Fibroblast of mammary gland (primary cell): ENCODE measurements around the gene ARID5B.

Source experiments
- DNase-seq: peaks from one replicate; pipeline ENCODE4 v3.0.0-alpha.2; 2010; ENCODE audit warnings: low read depth
- H3K4me3 ChIP-seq: 2 replicates; pipeline ENCODE4 v1.5.1; 2011; ENCODE audit warnings: low read depth, mild to moderate bottlenecking, low read length, moderate library complexity; ENCODE audit not compliant: control insufficient read depth
- TF ChIP-seq, protein P1 (sequence below): conservative IDR thresholded peaks from 2 replicates; pipeline ENCODE4 v1.5.1; 2011; ENCODE audit warnings: low read depth, low read length, inconsistent platforms; ENCODE audit not compliant: control insufficient read depth, insufficient read depth

ARID5B gene

DNA sequence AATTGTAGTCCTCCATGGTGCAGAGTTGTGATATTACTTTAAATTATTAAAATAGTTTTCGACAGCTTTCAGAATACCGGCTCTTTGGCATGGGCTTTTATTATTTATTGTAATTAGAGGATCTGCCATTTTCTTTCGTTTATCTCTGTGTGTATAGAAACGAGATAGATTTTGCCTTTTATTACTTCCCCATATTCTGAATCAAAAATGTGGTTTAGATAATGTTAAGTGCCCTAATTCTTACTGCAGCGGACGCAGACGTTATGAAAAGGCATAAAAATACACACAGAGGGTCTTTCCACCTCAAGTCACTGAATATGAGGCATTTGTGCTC is 1.9 kb upstream of the ARID5B start:
- DNase-seq: no peak
- TF ChIP-seq, protein P1, sequence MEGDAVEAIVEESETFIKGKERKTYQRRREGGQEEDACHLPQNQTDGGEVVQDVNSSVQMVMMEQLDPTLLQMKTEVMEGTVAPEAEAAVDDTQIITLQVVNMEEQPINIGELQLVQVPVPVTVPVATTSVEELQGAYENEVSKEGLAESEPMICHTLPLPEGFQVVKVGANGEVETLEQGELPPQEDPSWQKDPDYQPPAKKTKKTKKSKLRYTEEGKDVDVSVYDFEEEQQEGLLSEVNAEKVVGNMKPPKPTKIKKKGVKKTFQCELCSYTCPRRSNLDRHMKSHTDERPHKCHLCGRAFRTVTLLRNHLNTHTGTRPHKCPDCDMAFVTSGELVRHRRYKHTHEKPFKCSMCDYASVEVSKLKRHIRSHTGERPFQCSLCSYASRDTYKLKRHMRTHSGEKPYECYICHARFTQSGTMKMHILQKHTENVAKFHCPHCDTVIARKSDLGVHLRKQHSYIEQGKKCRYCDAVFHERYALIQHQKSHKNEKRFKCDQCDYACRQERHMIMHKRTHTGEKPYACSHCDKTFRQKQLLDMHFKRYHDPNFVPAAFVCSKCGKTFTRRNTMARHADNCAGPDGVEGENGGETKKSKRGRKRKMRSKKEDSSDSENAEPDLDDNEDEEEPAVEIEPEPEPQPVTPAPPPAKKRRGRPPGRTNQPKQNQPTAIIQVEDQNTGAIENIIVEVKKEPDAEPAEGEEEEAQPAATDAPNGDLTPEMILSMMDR: no peak

DNA sequence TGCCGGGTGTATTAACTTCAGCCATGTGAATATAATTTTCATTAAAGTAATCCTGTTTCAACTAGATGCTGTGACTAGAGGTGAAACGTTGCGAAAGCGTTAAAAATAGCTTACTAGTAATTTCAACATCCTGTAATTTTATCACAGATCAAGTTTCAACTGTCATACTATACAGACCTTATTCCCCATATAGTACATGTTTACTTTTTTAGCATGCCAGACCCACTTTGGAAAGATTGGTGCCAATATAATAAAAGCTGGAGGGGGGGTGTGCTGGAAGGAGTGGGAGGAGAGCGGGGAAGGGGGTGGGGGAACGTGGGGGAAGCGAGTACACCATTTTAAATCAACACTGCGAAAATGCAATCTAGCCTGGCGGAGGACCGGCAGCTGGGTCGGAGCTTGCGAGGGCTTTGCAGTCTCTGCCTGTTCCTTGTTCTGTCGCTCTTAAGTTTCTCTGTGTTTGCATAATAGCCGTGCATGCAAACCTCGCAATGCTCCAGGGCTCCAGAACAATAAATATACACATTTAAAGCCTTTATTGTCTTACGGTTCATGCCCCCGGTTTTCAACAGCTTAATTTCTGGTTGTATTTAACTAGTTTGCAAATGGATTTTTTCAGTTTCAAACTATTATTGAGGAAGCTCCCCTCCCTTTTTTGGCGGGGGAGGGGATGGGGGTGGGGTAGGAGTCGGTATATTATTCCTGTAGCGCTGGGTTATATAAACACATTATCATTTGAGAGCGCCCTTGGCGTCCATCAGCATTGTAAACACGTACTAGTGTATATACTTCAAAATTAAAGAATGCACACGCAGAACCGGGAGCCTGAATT is 1.3 kb upstream of the ARID5B start:
- DNase-seq: peak; percentile 86
- TF ChIP-seq, protein P1: no peak
- peak overlapping the region; percentile 93 for H3K4me3 ChIP-seq

More for the DNA sequence above, 1.9 kb upstream of the ARID5B start:
- peak overlapping the region; percentile 93 for H3K4me3 ChIP-seq

DNA sequence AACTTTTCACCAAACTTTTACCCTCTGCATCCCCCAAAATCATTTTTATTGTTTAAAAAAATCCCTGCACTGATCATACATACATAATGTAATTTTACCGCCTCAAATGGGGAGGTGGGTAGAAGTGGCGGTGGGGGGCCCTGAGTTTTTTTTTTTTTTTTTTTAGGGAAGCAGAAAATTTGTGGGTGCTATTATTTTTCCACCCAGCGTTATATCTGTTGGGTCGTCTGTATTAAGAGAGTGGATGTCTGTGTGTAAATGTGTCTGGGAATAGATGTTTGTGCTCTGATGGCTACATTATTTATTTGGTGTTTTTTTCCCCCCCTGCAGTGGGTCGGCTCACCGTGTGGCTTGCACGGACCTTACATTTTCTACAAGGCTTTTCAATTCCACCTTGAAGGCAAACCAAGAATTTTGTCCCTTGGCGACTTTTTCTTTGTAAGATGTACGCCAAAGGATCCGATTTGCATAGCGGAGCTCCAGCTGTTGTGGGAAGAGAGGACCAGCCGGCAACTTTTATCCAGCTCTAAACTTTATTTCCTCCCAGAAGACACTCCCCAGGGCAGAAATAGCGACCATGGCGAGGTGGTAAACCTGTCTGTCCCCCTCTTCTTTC is 438 bp downstream of the ARID5B start:
- TF ChIP-seq, protein P1: no peak
- DNase-seq: peak; percentile 30
- H3K4me3 ChIP-seq: peak overlapping the region; percentile 93

DNA sequence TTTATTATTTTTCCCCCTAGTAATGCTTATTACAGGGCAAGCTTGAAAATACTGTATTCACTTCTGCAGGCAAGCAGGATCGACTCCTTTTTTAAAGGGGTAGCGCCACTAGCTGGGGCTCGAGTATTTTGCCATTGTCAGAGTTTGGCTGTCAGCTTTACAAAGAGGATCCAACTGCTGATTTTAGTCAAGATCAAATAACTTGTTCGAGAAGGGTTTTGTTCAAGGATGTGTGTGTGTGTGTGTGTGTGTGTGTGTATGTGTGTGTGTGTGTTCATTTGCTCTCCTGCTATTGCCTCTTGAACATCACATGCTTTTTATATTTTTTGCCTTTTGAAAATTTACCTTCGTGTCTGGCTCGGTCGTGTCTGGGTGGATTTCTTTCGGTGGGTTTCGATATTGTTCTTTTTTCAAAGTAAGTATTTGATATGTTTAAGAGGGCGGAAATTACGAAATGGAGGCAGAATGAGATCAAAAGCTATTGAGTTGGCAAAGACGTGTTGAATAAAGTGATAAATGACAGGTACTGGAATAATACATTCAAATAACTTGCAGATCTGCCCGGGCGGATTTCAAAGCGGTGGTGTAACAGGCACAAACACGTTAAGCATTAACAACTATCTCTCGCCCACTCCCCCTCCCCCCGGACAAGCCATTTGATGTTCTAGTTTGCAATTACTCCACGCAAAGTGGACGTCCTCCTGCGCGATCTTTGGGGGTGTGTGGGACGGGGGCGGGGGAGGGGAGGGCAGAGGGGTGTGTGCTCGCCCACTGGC is 1.1 kb downstream of the ARID5B start:
- TF ChIP-seq, protein P1: peak; percentile 27
- DNase-seq: peak; percentile 76
- peak overlapping the region; percentile 93 for H3K4me3 ChIP-seq

DNA sequence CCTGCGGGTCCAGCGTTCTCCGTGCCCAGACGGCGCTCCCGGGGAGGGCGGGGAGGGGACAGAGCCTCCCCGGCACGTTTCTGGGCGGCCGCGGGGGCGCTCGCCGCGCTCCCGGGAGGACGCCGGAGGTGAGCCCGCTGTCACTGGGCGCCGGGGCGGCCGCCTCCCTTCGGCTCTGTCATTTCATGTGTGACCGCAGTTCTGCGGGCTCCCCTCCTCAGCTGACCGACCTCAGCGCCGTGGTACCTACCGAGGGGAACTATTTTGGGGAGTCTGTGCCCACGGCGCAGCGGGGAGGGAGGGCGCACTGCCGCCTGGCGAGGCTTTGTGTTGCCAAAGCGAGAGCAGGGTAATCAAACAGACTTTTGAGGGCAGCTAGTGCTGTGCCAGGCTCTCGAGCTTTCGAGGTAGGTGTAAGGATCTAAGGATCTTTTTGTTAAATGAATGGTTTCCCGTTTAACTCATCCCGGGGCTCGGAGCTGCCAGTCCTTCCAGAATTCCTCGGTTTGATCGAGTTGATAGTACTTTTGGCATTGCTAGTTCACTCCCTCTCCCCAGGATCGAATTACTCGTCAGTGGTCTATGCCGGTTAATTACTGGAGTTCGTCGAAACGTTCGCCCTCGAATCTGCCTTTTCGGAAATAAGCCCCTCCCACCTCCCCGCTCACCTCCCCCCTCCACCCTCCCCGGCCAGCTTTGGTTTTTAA is 1.9 kb downstream of the ARID5B start:
- DNase-seq: peak; percentile 59
- peak overlapping the region; percentile 93 for H3K4me3 ChIP-seq

More for the DNA sequence above, 1.9 kb downstream of the ARID5B start:
- TF ChIP-seq, protein P1: no peak
